K562 (cell line): Measurements from ENCODE around the gene TEX47. TPM values are rescaled to one million over a fixed set of nuclear protein-coding genes. Genes with fewer than 3 reads are reported as not detected.

ENCODE experiments used
- CHD2 ChIP-seq: IDR thresholded peaks from 2 replicates; pipeline ENCODE4 v1.6.1; 2011; ENCODE audit warnings: low read depth, low read length
- CTCF ChIP-seq, 3 experiments: IDR thresholded peaks in 2 of 3; conservative IDR thresholded peaks in 1 of 3; 2 replicates each; pipeline ENCODE4 v1.5.1; 2011 to 2012; ENCODE audit warnings: low read length in 3 of 3, mild to moderate bottlenecking in 3 of 3, control low read depth in 2 of 3, improper control_type of control experiment in 1 of 3, inconsistent platforms in 1 of 3, low read depth in 1 of 3, mixed read lengths in 1 of 3, moderate library complexity in 1 of 3; ENCODE audit not compliant: insufficient read depth in 2 of 3
- ETV5 ChIP-seq: sonication (generic); formaldehyde crosslinking; IDR thresholded peaks from 2 replicates; pipeline ENCODE4 v1.4.0; 2020; ENCODE audit warnings: low read depth, mild to moderate bottlenecking, missing genetic modification reagents
- HDGF ChIP-seq: fragments of 450-650 bp; IDR thresholded peaks from 2 replicates; pipeline ENCODE4 v1.6.1; 2016
- IFI16 ChIP-seq: fragments of 250-450 bp; sonication (Bioruptor Pico); IDR thresholded peaks from 2 replicates; pipeline ENCODE4 v2.1.2; 2022; ENCODE audit warnings: mild to moderate bottlenecking, inconsistent platforms
- KAT8 ChIP-seq: fragments of 450-650 bp; IDR thresholded peaks from 2 replicates; pipeline ENCODE4 v1.6.1; 2016; ENCODE audit warnings: low read depth, mild to moderate bottlenecking
- MCM2 ChIP-seq: fragments of 450-650 bp; IDR thresholded peaks from 2 replicates; pipeline ENCODE4 v1.6.1; 2017; ENCODE audit warnings: low read depth, mild to moderate bottlenecking
- MEIS2 ChIP-seq: fragments of 450-650 bp; IDR thresholded peaks from 2 replicates; pipeline ENCODE4 v1.6.1; 2014; ENCODE audit warnings: mild to moderate bottlenecking; ENCODE audit not compliant: partially characterized antibody
- MIER1 ChIP-seq: fragments of 450-650 bp; IDR thresholded peaks from 2 replicates; pipeline ENCODE4 v1.6.1; 2016; ENCODE audit warnings: antibody characterized with exemption, mild to moderate bottlenecking, low read depth
- MYC ChIP-seq, 2 experiments: fragments of 250-450 bp in 1 of 2; sonication (Bioruptor Pico) in 1 of 2; IDR thresholded peaks; 2 replicates each; pipeline versions ENCODE4 v1.5.1 to v1.6.1; 2012 to 2021; ENCODE audit warnings: low read depth in 2 of 2, borderline replicate concordance in 1 of 2, improper control_type of control experiment in 1 of 2, low read length in 1 of 2, mild to moderate bottlenecking in 1 of 2, moderate library complexity in 1 of 2
- NCOA1 ChIP-seq: fragments of 450-650 bp; IDR thresholded peaks from 2 replicates; pipeline ENCODE4 v1.6.1; 2016; ENCODE audit warnings: low read depth
- NCOA6 ChIP-seq: fragments of 450-650 bp; IDR thresholded peaks from 2 replicates; pipeline ENCODE4 v1.6.1; 2017; ENCODE audit warnings: mild to moderate bottlenecking
- NFIX ChIP-seq: fragments of 250-450 bp; sonication (Bioruptor Pico); IDR thresholded peaks from 2 replicates; pipeline ENCODE4 v1.4.0; 2020; ENCODE audit warnings: low read depth, mild to moderate bottlenecking, moderate library complexity
- POLR2G ChIP-seq: fragments of 200-400 bp; formaldehyde crosslinking; IDR thresholded peaks from 2 replicates; pipeline ENCODE4 v1.6.1; 2017; ENCODE audit warnings: low read depth, mild to moderate bottlenecking, antibody characterized with exemption, low read length, moderate library complexity
- PTTG1 ChIP-seq: fragments of 450-650 bp; IDR thresholded peaks from 2 replicates; pipeline ENCODE4 v1.6.1; 2016; ENCODE audit warnings: low read depth, mild to moderate bottlenecking, missing genetic modification characterization, missing compliant biosample characterization
- RBM15 ChIP-seq: fragments of 200-400 bp; formaldehyde crosslinking; IDR thresholded peaks from 2 replicates; pipeline ENCODE4 v1.6.1; 2018; ENCODE audit warnings: mild to moderate bottlenecking, low read length, moderate library complexity; ENCODE audit not compliant: insufficient read depth
- TCF7 ChIP-seq: sonication (generic); IDR thresholded peaks from 2 replicates; pipeline ENCODE4 v1.6.1; 2016; ENCODE audit warnings: antibody characterized with exemption, borderline replicate concordance
- THAP12 ChIP-seq: fragments of 250-450 bp; sonication (Bioruptor Pico); IDR thresholded peaks from 2 replicates; pipeline ENCODE4 v1.9.0; 2021; ENCODE audit warnings: mild to moderate bottlenecking, inconsistent platforms
- TRIM28 ChIP-seq: fragments of 450-650 bp; IDR thresholded peaks from 2 replicates; pipeline ENCODE4 v1.6.1; 2017
- ZBTB8A ChIP-seq: fragments of 450-650 bp; IDR thresholded peaks from 2 replicates; pipeline ENCODE4 v1.6.1; 2018; ENCODE audit warnings: mild to moderate bottlenecking, moderate library complexity; ENCODE audit not compliant: partially characterized antibody
- ZNF444 ChIP-seq: fragments of 250-450 bp; sonication (Bioruptor Pico); IDR thresholded peaks from 2 replicates; pipeline ENCODE4 v1.4.0; 2020; ENCODE audit warnings: mild to moderate bottlenecking, moderate library complexity
- ZNF589 ChIP-seq: fragments of 200-800 bp; sonication (Bioruptor generic); IDR thresholded peaks from 2 replicates; pipeline ENCODE4 v1.6.1; 2016; ENCODE audit warnings: low read depth, missing genetic modification characterization, missing compliant biosample characterization
- ZSCAN32 ChIP-seq: fragments of 450-650 bp; formaldehyde crosslinking; IDR thresholded peaks from 2 replicates; pipeline ENCODE4 v1.4.0; 2020; ENCODE audit warnings: mild to moderate bottlenecking, moderate library complexity
- polyA plus RNA-seq, 8 experiments: library from polyadenylated mRNA; depleted of rRNA in 4 of 8; stranded (reverse) in 5 of 8; unstranded in 3 of 8; fragments of >200 nt; fragmentation: Nextera tagmentation in 2 of 8; fragmentation: Illumina TruSeq in 1 of 8; extraction: Ambion mirVana in 2 of 8; extraction: Trizol in 1 of 8; gene quantifications; 2 replicates each; pipeline versions ENCODE4 v1.2.1 to v1.2.3, GENCODE V29; 2011 to 2014; ENCODE audit warnings: inconsistent platforms in 1 of 8, missing spikeins in 1 of 8
- total RNA-seq, 7 experiments: library from RNA; depleted of rRNA in 6 of 7; stranded (reverse); fragments of >200 nt in 6 of 7; fragmentation: Illumina TruSeq in 2 of 7; extraction: Trizol in 2 of 7; gene quantifications; 2 replicates each; pipeline versions ENCODE4 v1.2.1 to v1.2.3, GENCODE V29; 2011 to 2021; ENCODE audit warnings: low replicate concordance in 1 of 7
- TF ChIP-seq, protein P1 (sequence below), 2 experiments: fragments of 150-350 bp in 1 of 2; IDR thresholded peaks; 2 replicates each; pipeline ENCODE4 v1.6.1; 2012 to 2016; ENCODE audit warnings: low read depth in 2 of 2, low read length in 2 of 2, mild to moderate bottlenecking in 1 of 2, moderate library complexity in 1 of 2

The TEX47 gene
- total and polyA plus RNA-seq, 9 of the 15 experiments (the other 6 are each of a cell fraction or from before 2014, with no cell fraction given): not detected

DNA sequence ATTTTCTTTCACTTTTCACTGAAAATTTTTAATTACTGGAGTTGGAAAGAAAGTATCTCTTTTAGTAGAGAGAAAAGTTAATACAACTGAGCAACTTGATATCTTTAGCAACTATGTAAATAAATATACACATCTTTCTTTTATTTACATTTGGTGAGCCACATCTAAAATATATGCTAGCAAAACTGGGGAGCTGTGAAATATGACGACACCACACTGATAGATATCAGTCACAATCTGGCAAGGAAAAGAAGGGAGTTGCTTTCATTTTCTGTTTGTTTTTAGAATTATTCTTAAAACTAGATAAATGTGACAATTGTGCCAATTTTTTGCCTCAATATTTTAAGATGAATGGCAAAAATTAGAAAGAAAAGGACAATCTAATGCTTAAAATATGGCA, 38.7 kb downstream of the TEX47 start (continued):
- no peak for TF ChIP-seq ETV5 (CRISPR knock-in tag)
- TF ChIP-seq TCF7: no peak
- no peak for TF ChIP-seq ZSCAN32 (CRISPR knock-in tag)
- no peak for TF ChIP-seq NCOA6
- no peak for TF ChIP-seq POLR2G
- no peak for TF ChIP-seq MCM2
- TF ChIP-seq MYC (IDR thresholded peaks at IDR 0.05; ENCODE audit: low read depth, low read length): no peak
- TF ChIP-seq MYC (CRISPR knock-in tag; IDR thresholded peaks at IDR 0.05; ENCODE audit: borderline replicate concordance, low read depth): no peak
- TF ChIP-seq IFI16 (CRISPR knock-in tag): no peak
- TF ChIP-seq, protein P1, sequence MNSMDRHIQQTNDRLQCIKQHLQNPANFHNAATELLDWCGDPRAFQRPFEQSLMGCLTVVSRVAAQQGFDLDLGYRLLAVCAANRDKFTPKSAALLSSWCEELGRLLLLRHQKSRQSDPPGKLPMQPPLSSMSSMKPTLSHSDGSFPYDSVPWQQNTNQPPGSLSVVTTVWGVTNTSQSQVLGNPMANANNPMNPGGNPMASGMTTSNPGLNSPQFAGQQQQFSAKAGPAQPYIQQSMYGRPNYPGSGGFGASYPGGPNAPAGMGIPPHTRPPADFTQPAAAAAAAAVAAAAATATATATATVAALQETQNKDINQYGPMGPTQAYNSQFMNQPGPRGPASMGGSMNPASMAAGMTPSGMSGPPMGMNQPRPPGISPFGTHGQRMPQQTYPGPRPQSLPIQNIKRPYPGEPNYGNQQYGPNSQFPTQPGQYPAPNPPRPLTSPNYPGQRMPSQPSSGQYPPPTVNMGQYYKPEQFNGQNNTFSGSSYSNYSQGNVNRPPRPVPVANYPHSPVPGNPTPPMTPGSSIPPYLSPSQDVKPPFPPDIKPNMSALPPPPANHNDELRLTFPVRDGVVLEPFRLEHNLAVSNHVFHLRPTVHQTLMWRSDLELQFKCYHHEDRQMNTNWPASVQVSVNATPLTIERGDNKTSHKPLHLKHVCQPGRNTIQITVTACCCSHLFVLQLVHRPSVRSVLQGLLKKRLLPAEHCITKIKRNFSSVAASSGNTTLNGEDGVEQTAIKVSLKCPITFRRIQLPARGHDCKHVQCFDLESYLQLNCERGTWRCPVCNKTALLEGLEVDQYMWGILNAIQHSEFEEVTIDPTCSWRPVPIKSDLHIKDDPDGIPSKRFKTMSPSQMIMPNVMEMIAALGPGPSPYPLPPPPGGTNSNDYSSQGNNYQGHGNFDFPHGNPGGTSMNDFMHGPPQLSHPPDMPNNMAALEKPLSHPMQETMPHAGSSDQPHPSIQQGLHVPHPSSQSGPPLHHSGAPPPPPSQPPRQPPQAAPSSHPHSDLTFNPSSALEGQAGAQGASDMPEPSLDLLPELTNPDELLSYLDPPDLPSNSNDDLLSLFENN (IDR thresholded peaks at IDR 0.05; ENCODE audit: low read depth in 2 of 2, low read length in 2 of 2): no peak
- no peak for TF ChIP-seq TRIM28
- no peak for TF ChIP-seq PTTG1 (tag)
- TF ChIP-seq MEIS2: peak; percentile 18
- no peak for TF ChIP-seq NFIX (CRISPR knock-in tag)
- TF ChIP-seq CTCF (IDR thresholded peaks at IDR 0.05 in 2 of 3, conservative IDR thresholded peaks at IDR 0.05 in 1 of 3; ENCODE audit: insufficient read depth in 2 of 3, low read depth in 1 of 3, low read length in 3 of 3): no peak
- TF ChIP-seq HDGF: no peak
- no peak for TF ChIP-seq ZBTB8A
- TF ChIP-seq MIER1: no peak
- no peak for TF ChIP-seq ZNF444 (CRISPR knock-in tag)
- no peak for TF ChIP-seq CHD2
- TF ChIP-seq NCOA1: no peak
- TF ChIP-seq ZNF589 (CRISPR knock-in tag): no peak
- TF ChIP-seq KAT8: no peak
- TF ChIP-seq RBM15: no peak
- no peak for TF ChIP-seq THAP12
